GM04504 (cell line): ENCODE results near the gene KAT6B.

Experiments used
- DNase-seq: peaks from one replicate; pipeline ENCODE4 v3.0.0-alpha.2; 2012; ENCODE audit warnings: low read depth

KAT6B gene

GRCh38 chr10:74955796-74956195 is 129.4 kb downstream of the KAT6B start:
- DNase-seq: no peak

DNA sequence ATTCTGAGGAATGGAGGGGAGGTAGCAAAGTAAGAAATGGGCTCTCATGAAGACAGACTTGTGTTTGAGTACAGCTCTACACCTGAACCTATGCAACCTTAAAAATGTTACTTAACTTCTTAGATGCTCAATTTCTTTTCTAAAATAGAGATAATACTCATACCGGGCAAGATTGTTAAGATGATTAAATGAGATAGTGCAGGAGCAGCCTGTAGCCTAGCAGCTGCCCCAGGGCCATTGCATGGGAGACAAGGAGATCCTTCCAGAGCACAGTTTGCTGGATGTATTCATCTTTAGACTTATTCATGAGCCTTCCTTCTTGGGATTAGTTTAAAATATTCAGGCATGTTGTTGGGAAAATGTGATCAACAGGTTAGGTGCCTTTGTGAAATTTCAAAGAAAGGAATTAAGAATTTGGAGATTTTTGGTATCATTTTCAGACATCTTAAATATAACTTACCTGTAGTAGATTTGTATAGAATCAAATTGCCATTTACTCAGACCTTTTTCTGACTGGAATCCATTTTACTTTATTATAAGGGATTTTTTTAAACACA is 130.2 kb downstream of the KAT6B start:
- DNase-seq: no peak

DNA sequence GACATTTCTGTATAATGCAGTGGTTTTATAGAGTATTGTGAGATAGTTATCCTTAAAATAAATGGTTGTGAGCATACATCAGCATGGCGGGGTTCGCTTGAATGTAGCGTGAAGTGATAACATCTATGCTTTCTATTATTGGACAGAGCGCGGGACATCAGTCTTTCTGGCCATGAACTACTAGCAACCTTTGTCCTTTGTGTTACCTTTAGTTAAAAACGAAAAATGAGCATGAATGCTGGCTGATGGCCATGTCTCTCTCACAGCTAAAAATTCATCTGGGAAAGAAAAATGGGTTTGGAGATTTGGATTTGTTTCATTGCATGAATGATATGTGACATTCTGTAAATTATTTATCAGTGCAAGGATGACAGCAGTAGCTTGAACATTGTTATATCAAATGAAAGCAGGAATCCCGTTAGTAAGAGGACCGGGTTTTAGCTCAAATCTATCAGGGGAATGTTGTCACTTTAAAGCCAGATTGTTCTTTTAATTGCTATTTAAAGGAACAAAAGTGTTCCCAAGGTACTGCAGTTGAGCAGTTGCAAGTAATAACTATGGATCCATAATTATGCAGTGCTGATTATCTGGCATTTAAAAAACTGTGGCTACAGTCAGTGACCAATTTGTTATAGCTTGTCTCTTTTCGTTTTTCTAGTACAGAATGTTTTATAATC is 131.0 kb downstream of the KAT6B start:
- DNase-seq: no peak

DNA sequence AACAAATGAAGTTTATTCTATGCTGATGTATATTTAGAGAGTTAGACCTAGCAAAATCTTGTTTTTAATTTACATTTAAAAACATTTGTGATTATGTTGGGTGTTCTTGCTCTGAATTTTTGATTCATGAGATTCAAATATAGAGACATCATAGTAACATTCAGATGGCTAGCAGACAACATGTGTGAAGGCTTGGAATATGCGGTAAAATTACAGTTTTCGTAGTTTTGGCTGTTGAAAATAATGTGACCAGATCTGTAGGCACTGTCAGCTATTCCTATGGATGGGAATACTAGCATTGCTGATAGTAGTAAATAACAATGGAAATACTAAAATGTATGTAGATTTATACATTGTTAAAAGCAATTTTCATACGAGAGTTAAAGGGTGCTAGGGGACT is 131.9 kb downstream of the KAT6B start:
- no peak for DNase-seq

DNA sequence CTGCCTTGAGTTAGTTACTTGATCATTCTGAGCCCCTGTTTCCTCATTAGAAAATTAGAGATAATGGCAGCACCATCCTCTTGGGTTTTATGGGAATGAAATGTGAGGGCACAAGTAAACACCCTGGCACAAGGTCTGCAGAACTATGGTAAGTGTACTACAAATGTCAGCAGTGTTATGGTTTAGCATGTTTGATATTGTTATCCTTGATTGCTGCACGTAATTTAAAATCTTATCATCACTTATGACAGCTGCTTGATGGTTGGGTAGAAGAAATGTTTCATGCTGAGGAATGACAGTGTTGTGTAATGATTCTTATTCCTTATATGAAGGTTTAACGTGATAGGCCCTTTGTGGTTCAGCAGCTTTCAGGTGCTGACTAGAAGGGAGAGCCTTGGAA is 134.3 kb downstream of the KAT6B start:
- no peak for DNase-seq

GRCh38 chr10:74962517-74962916 is 136.1 kb downstream of the KAT6B start:
- no peak for DNase-seq

DNA sequence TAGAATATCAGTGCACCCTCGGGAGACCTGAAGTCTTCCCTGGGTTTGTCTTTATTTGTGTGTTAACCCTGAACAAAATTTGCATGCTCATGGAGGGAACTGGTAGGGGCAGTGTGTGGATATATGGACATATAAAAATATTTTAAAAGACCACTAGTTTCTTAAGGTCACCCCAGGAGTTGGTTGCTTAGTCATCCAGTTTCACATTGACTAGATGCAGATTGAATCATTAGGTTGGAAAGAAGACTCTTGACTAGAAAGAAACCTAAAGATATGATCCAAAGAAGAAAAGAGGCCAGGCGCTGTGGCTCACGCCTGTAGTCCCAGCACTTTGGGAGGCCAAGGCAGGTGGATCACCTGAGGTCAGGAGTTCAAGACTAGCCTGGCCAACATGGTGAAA is 137.1 kb downstream of the KAT6B start:
- DNase-seq: no peak

DNA sequence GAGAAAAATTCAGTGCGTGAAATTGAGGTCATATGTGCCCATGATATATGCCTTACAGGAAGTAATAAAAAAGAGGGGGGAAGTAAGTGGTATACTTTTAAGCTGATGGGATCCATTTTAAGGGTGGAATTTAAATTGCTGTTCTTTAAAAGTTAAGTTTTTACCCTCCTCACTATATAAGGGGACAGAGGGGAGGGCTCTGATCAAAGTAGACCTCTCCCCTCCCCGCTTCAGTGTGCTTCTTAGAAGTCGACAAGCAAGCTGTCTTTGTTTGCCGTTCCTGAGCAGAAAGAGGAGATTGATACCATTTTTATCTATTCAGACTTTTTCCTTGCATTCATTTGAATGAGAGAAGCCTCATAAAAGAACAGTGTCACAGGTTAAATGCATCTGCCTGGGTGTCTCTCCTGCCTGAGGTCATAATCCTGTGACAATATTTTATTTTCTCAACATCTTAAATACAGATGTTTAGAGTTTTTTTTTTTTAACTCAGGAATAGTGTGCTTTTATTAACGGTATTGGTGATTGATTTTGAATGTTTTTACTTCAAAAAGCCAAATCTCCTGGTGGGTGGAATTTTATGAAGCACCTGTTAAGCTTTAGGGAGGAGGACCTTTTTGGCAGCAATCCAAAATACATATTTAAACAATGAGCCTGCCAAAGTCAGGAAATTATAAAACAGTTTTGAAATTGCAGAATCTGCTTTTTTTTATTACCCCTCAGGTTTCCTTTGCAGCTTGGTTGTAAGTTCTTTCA is 141.7 kb downstream of the KAT6B start:
- no peak for DNase-seq

GRCh38 chr10:74968667-74969061 is 142.3 kb downstream of the KAT6B start:
- no peak for DNase-seq

- DNase-seq: no peak
These were observed 142.7 kb downstream of the KAT6B start for GRCh38 chr10:74969093-74969492.

DNA sequence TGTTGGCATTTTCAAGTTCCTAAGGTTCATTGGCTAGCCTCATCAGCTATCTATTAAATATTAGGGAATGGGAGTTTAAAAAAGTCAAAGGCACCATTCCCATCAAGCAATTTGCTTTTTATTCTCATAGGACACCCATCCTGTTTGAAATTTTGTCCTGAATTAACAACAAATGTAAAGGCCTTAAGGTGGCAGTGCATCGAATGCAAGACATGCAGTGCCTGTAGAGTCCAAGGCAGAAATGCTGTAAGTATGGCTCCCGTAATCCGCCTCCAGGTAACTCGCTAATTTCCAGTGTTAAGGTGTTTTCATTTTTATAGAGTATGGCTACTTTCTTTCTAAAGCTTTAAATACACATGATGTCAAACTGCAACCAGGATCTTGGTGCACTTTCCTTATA is 143.1 kb downstream of the KAT6B start:
- no peak for DNase-seq

DNA sequence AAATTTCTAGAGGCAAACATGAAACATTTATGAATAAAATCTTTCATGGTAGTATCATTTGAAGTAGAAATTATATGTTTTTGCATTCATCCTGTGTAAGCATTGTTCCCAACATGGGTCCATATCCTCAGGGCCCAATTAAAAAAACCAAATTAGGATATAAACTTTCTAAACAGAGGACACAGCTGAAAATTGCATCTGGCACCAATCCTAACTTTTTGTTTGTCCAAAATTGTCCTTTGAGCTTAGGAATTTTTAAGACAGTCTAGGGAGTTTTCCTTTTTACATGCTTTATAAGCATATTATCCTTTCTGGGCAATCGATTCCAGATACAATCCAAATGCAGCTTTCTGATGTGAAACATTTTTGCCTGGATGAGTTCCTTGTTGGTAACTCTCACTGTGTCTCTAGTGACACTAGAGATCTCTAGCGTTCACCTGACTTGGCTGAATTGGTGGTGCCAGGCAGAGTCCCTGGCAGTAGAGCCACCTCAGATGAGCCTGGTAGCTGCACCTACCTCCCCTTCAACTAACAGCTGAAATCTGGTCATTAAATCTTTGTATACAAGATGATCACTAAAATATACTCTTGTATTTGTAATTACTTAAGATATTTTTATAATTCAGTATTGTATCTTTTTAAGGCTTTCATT is 147.5 kb downstream of the KAT6B start:
- DNase-seq: no peak

- DNase-seq: no peak
These were observed 149.4 kb downstream of the KAT6B start for GRCh38 chr10:74975758-74976157.

- DNase-seq: no peak
These were observed 150.2 kb downstream of the KAT6B start for GRCh38 chr10:74976565-74976964.

DNA sequence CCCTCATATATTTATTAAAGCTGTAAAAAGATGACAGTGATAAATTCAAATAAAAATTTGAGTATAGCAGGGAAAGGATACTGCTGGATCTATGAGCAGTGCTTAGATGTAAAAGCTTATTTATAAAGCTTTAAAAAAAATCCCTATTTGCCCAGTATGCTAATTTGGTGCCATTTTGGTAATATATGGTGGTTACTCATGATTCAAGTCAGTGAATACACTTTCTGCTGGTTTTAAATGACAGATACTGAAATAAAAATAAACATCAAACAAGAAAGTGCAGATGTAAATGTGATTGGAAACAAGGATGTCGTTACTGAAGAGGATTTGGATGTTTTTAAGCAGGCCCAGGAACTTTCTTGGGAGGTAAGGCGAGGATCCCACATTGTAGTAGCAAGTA is 150.7 kb downstream of the KAT6B start:
- no peak for DNase-seq

GRCh38 chr10:74977913-74978847 is 151.8 kb downstream of the KAT6B start:
- no peak for DNase-seq

GRCh38 chr10:74981831-74982633 is 155.6 kb downstream of the KAT6B start:
- no peak for DNase-seq

DNA sequence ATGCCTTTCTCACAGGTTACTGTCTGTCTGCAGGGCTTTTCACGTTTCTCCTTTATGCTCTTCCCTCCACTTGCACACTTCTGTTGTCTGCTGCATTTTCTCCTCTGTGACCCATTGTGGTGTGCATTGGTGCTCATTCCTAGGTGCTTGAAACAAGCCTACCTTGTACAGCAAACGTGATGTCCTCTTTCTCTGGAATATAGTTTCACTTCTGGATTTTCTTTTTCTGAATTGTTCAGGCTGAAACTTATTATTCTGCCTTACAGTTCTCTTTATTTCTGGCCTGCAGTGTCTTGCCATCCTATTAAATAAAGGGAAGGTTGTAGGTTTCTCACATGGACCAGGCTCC is 156.2 kb downstream of the KAT6B start:
- no peak for DNase-seq

DNA sequence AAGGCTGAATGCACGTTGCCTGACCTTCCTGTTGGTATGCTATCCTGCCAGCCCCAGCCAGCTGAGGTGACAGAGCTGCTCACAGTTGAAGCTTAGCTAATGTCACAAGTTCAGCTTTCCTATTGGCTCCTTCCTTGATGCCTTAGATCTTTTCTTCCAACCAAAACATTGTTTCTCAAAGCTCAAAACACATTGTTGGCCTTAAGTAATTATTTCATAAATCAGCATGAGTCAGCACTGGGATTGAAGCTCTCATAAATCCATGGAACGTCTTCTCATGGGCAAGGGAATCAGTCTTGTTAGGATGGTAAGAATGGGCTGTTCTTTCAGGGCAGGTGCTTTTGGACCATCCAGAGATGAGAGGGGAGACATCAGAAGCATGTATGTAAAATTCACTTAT is 157.0 kb downstream of the KAT6B start:
- no peak for DNase-seq

DNA sequence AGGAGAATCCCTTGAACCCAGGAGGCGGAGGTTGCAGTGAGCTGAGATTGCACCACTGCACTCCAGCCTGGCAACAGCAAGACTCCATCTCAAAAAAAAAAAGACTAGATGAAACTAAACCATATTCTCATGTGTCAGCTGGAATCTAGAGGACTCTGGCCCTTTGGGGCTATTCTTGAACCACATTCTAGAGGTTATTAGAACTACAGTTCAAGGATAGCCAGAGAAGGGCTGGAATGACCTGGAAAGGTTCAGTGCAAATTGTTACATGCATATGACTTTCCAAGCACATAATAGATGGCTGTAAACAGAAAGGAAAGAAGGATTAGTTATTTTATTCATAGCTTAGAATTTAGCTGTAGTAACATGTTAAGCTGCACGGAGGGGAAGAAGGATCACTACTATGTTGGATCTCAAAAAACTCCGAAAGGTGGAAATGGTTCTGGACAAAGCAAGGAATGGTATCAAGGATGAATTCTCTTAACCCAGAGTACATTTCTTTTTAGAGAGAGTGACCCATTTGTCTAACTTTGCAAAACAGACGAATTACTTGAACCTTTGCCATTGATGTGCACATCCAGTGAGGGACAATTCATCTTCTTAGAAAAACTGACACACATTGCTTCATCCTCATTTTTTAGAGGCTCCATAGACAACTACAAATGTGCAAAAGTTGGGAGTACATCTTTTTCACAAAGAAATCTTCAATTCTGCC is 161.1 kb downstream of the KAT6B start:
- peak; percentile 33 for DNase-seq
